SK-N-MC (cell line): ENCODE results near the gene LRMDA.

Experiments
- EZH2 ChIP-seq: fragments of 200-600 bp; sonication (generic); IDR thresholded peaks from one replicate; pipeline ENCODE4 v1.6.1; 2017; ENCODE audit warnings: antibody characterized with exemption
- FOXP2 ChIP-seq: optimal IDR thresholded peaks from 2 replicates; pipeline ENCODE3; 2011; ENCODE audit warnings: mild to moderate bottlenecking, moderate library complexity; ENCODE audit not compliant: insufficient read depth; ENCODE audit errors: extremely low read length, control extremely low read depth
- POLR2AphosphoS5 ChIP-seq: IDR thresholded peaks from 2 replicates; pipeline ENCODE4 v1.6.1; 2012; ENCODE audit warnings: mild to moderate bottlenecking, low read depth, low read length, borderline replicate concordance

- TF ChIP-seq POLR2AphosphoS5, result no peak
- no peak for TF ChIP-seq EZH2
- no peak for TF ChIP-seq FOXP2
Observed at GRCh38 chr10:75677541-75677940, 246.1 kb downstream of the LRMDA start.
